ENCODE results near the gene CCNQ. TPM values are rescaled to one million over a fixed set of nuclear protein-coding genes. Genes with fewer than 3 reads are reported as not detected.

CCNQ gene
- total and polyA plus RNA-seq, 2 donors from 2014 or later, result 14.6 to 35.4 TPM

GRCh38 chrX:153582896-153583295 is 16.0 kb downstream of the CCNQ start:
- Histone ChIP-seq H3K9ac (ENCODE audit: low read length in 3 of 3) (no peak overlapping the region), H3K27ac (ENCODE audit: low read depth in 2 of 2, low read length in 2 of 2) (no peak overlapping the region), H3K27me3 (ENCODE audit: control insufficient read depth, insufficient read depth, low read length) (no peaks in the 10 kb centered on the region), H3K36me3 (ENCODE audit: control insufficient read depth in 2 of 3, insufficient read depth in 3 of 3, low read length in 3 of 3) (peaks cover 0 to 5% (median 0%) of the 10 kb centered on the region in 3 donors), H3K4me1 (ENCODE audit: control insufficient read depth in 2 of 3, insufficient read depth in 2 of 3, low read depth in 1 of 3, low read length in 3 of 3) (no peaks in the 10 kb centered on the region), H3K4me3 (ENCODE audit: low read length in 3 of 3) (no peak overlapping the region), H3K9me3 (ENCODE audit: control insufficient read depth in 2 of 3, insufficient read depth in 1 of 3, low read length in 3 of 3) (no peaks in the 10 kb centered on the region)
- intact Hi-C loops (cut with DNase I), result no loop called here
- FAIRE-seq (no peak), DNase-seq (peak in 4 of 5 donors; percentile 67 to 80 (median 72))
- TF ChIP-seq CTCF (IDR thresholded peaks at IDR 0.05; ENCODE audit: borderline replicate concordance, extremely low read depth, insufficient read depth), result no peak

- DNase-seq (no peak), FAIRE-seq (no peak)
- TF ChIP-seq CTCF (IDR thresholded peaks at IDR 0.05; ENCODE audit: borderline replicate concordance, extremely low read depth, insufficient read depth), result no peak
- intact Hi-C loops (cut with DNase I), result no loop called here
- Histone ChIP-seq H3K27ac (ENCODE audit: low read depth in 2 of 2, low read length in 2 of 2) (no peak overlapping the region), H3K9ac (ENCODE audit: low read length in 3 of 3) (no peak overlapping the region), H3K27me3 (ENCODE audit: control insufficient read depth, insufficient read depth, low read length) (no peaks in the 10 kb centered on the region), H3K9me3 (ENCODE audit: control insufficient read depth in 2 of 3, insufficient read depth in 1 of 3, low read length in 3 of 3) (no peaks in the 10 kb centered on the region), H3K4me1 (ENCODE audit: control insufficient read depth in 2 of 3, insufficient read depth in 2 of 3, low read depth in 1 of 3, low read length in 3 of 3) (no peaks in the 10 kb centered on the region), H3K36me3 (ENCODE audit: control insufficient read depth in 2 of 3, insufficient read depth in 3 of 3, low read length in 3 of 3) (no peaks in the 10 kb centered on the region), H3K4me3 (ENCODE audit: low read length in 3 of 3) (no peak overlapping the region)
These were observed 18.1 kb downstream of the CCNQ start for GRCh38 chrX:153580700-153581386.

GRCh38 chrX:153578889-153579288 is 20.1 kb downstream of the CCNQ start:
- no peak overlapping the region for H3K27ac ChIP-seq (ENCODE audit: low read depth in 2 of 2, low read length in 2 of 2)
- no peaks in the 10 kb centered on the region for H3K4me1 ChIP-seq (ENCODE audit: control insufficient read depth in 2 of 3, insufficient read depth in 2 of 3, low read depth in 1 of 3, low read length in 3 of 3)
- no peak overlapping the region for H3K4me3 ChIP-seq (ENCODE audit: low read length in 3 of 3)
- H3K36me3 ChIP-seq (ENCODE audit: control insufficient read depth in 2 of 3, insufficient read depth in 3 of 3, low read length in 3 of 3), result no peaks in the 10 kb centered on the region
- DNase-seq, result no peak
- intact Hi-C loops (cut with DNase I), result no loop called here
- no peaks in the 10 kb centered on the region for H3K27me3 ChIP-seq (ENCODE audit: control insufficient read depth, insufficient read depth, low read length)
- no peak overlapping the region for H3K9ac ChIP-seq (ENCODE audit: low read length in 3 of 3)
- no peak for TF ChIP-seq CTCF (IDR thresholded peaks at IDR 0.05; ENCODE audit: borderline replicate concordance, extremely low read depth, insufficient read depth)
- H3K9me3 ChIP-seq (ENCODE audit: control insufficient read depth in 2 of 3, insufficient read depth in 1 of 3, low read length in 3 of 3), result no peaks in the 10 kb centered on the region
- no peak for FAIRE-seq
